GM18870 (cell line): Measurements from ENCODE around the gene ALDH1A1.

Source experiments
- ATAC-seq: cut with Tn5 transposase; IDR thresholded peaks from one replicate; pipeline ENCODE4 v1.9.1; 2021; ENCODE audit warnings: moderate library complexity; ENCODE audit not compliant: unreplicated experiment

The ALDH1A1 gene

GRCh38 chr9:72898784-72899733 is 53.8 kb downstream of the ALDH1A1 start:
- no peak for ATAC-seq

GRCh38 chr9:72898360-72898759 is 54.5 kb downstream of the ALDH1A1 start:
- ATAC-seq = no peak

- no peak for ATAC-seq
Measured at GRCh38 chr9:72897069-72897649, 55.7 kb downstream of the ALDH1A1 start.

GRCh38 chr9:72896439-72896838 is 56.4 kb downstream of the ALDH1A1 start:
- ATAC-seq = no peak

- no peak for ATAC-seq
Measured at GRCh38 chr9:72895122-72895521, 57.7 kb downstream of the ALDH1A1 start.

- ATAC-seq = no peak
Measured at GRCh38 chr9:72894342-72894741, 58.5 kb downstream of the ALDH1A1 start.

GRCh38 chr9:72893437-72893836 is 59.4 kb downstream of the ALDH1A1 start:
- no peak for ATAC-seq

GRCh38 chr9:72891043-72891442 is 61.8 kb downstream of the ALDH1A1 start:
- ATAC-seq = no peak

- no peak for ATAC-seq
Measured at GRCh38 chr9:72888943-72889342, 63.9 kb downstream of the ALDH1A1 start.

GRCh38 chr9:72888067-72888466 is 64.8 kb downstream of the ALDH1A1 start:
- no peak for ATAC-seq

GRCh38 chr9:72886386-72886785 is 66.5 kb downstream of the ALDH1A1 start:
- ATAC-seq = no peak

- ATAC-seq = no peak
Measured at GRCh38 chr9:72884508-72884907, 68.3 kb downstream of the ALDH1A1 start.

- ATAC-seq = no peak
Measured at GRCh38 chr9:72883875-72884274, 69.0 kb downstream of the ALDH1A1 start.

- ATAC-seq = no peak
Measured at GRCh38 chr9:72882117-72882775, 70.6 kb downstream of the ALDH1A1 start.

- ATAC-seq = no peak
Measured at GRCh38 chr9:72880821-72881220, 72.0 kb downstream of the ALDH1A1 start.

GRCh38 chr9:72875221-72875620 is 77.6 kb downstream of the ALDH1A1 start:
- ATAC-seq = no peak

- no peak for ATAC-seq
Measured at GRCh38 chr9:72874344-72874743, 78.5 kb downstream of the ALDH1A1 start.

- no peak for ATAC-seq
Measured at GRCh38 chr9:72873456-72873855, 79.4 kb downstream of the ALDH1A1 start.

GRCh38 chr9:72872718-72873117 is 80.1 kb downstream of the ALDH1A1 start:
- ATAC-seq = no peak

GRCh38 chr9:72871685-72872084 is 81.2 kb downstream of the ALDH1A1 start:
- no peak for ATAC-seq

GRCh38 chr9:72864327-72864726 is 88.5 kb downstream of the ALDH1A1 start:
- ATAC-seq = no peak
